8988T (cell line): ENCODE results near the gene FAM107A.
"Not testable (repeated sequence)": the region's sequence is repeated elsewhere in the genome, so short reads cannot be mapped to it uniquely, and the experiment has no call there.

Experiments used
- DNase-seq: peaks from one replicate; pipeline ENCODE4 v3.0.0; 2011

Gene FAM107A

GRCh38 chr3:58535531-58536500, 41.4 kb downstream of the FAM107A start:
- DNase-seq = no peak

GRCh38 chr3:58534592-58535494, 42.3 kb downstream of the FAM107A start:
- DNase-seq = no peak

GRCh38 chr3:58532794-58533220, 44.4 kb downstream of the FAM107A start:
- DNase-seq = peak; percentile 85

- peak; percentile 61 for DNase-seq
Measured at GRCh38 chr3:58531956-58532355, 45.2 kb downstream of the FAM107A start.

- no peak for DNase-seq
Measured at GRCh38 chr3:58531555-58531954, 45.6 kb downstream of the FAM107A start.

- DNase-seq = no peak
Measured at GRCh38 chr3:58530354-58530865, 46.8 kb downstream of the FAM107A start.

GRCh38 chr3:58529516-58530353, 47.5 kb downstream of the FAM107A start:
- DNase-seq = peak; percentile 85

- DNase-seq = no peak
Measured at GRCh38 chr3:58528629-58529028, 48.6 kb downstream of the FAM107A start.

GRCh38 chr3:58527440-58527839, 49.8 kb downstream of the FAM107A start:
- DNase-seq = not testable (repeated sequence)

GRCh38 chr3:58526515-58526957, 50.7 kb downstream of the FAM107A start:
- peak; percentile 71 for DNase-seq

GRCh38 chr3:58524326-58524888, 52.8 kb downstream of the FAM107A start:
- no peak for DNase-seq

GRCh38 chr3:58522759-58523425, 54.3 kb downstream of the FAM107A start:
- no peak for DNase-seq

- DNase-seq = no peak
Measured at GRCh38 chr3:58521917-58522631, 55.1 kb downstream of the FAM107A start.

GRCh38 chr3:58521336-58521670, 55.9 kb downstream of the FAM107A start:
- no peak for DNase-seq

GRCh38 chr3:58520403-58521335, 56.5 kb downstream of the FAM107A start:
- DNase-seq = no peak

GRCh38 chr3:58519668-58520402, 57.4 kb downstream of the FAM107A start:
- DNase-seq = no peak

- DNase-seq = no peak
Measured at GRCh38 chr3:58518291-58518789, 58.9 kb downstream of the FAM107A start.

GRCh38 chr3:58514405-58514804, 62.8 kb downstream of the FAM107A start:
- DNase-seq = no peak
